Smooth muscle cell of the pulmonary artery (primary cell): Measurements from ENCODE around the gene VAV1. TPM values are rescaled to one million over a fixed set of nuclear protein-coding genes. Genes with fewer than 3 reads are reported as not detected.

Experiments used
- total RNA-seq: library from RNA; depleted of rRNA; stranded (reverse); fragments of >200 nt; gene quantifications from 2 replicates; pipeline ENCODE4 v1.2.3, GENCODE V29; 2014

Gene VAV1
- 0.03 TPM in 1 of 2 replicates, not detected in the other for total RNA-seq

GRCh38 chr19:6772028-6772865 lies at the start of gene VAV1:
Gene VAV1, plus strand, starts transcription at chr19:6772708. Its CDS starts 100 bp downstream, at chr19:6772808.

GRCh38 chr19:6737284-6737872 lies 35.1 kb upstream of the VAV1 start, which contains the start of gene GPR108:
Gene GPR108, minus strand, starts transcription at chr19:6737580. Its CDS starts 4 bp downstream, at chr19:6737576.

GRCh38 chr19:6739390-6739882 lies 33.1 kb upstream of the VAV1 start, which contains the start of gene TRIP10:
Gene TRIP10, plus strand, starts transcription at chr19:6739680. Its CDS starts 82 bp downstream, at chr19:6739762.

GRCh38 chr19:6767357-6768235 lies 4.9 kb upstream of the VAV1 start, which contains the start of gene SH2D3A:
Gene SH2D3A, minus strand, starts transcription at chr19:6767435. Its CDS starts 3,687 bp downstream, at chr19:6763748.

GRCh38 chr19:6887316-6887715 lies 114.8 kb downstream of the VAV1 start, which contains the start of gene ADGRE1:
Gene ADGRE1, plus strand, starts transcription at chr19:6887579. Its CDS starts 30 bp downstream, at chr19:6887609.

Other genes with a start within 250 kb of the VAV1 start
- gene TNFSF9, start 241.7 kb upstream of the VAV1 start, total RNA-seq, result 0.26 and 0.99 TPM in 2 replicates
- not detected in 2 replicates for gene CD70, start 181.6 kb upstream of the VAV1 start, total RNA-seq
- 0.13 and 0.66 TPM in 2 replicates for gene TNFSF14, start 102.5 kb upstream of the VAV1 start, total RNA-seq
- 62.9 and 313 TPM in 2 replicates for gene C3, start 52.1 kb upstream of the VAV1 start, total RNA-seq
- 45.2 and 50.0 TPM in 2 replicates for gene GPR108, start 35.1 kb upstream of the VAV1 start, total RNA-seq
- 31.5 and 43.2 TPM in 2 replicates for gene TRIP10, start 33.0 kb upstream of the VAV1 start, total RNA-seq
- gene SH2D3A, start 5.3 kb upstream of the VAV1 start, total RNA-seq, result not detected in 2 replicates
- gene ADGRE1, start 114.9 kb downstream of the VAV1 start, total RNA-seq, result not detected in 2 replicates
- gene MBD3L2B, start 248.7 kb downstream of the VAV1 start, total RNA-seq, result not detected in 2 replicates